HPDE6-E6E7 (cell line): Measurements from ENCODE around the gene NOP16.
A peak's percentile ranks its signal among the peaks of the same experiment; 100 is the strongest.

Source experiments
- DNase-seq: peaks from one replicate; pipeline ENCODE4 v3.0.0; 2011; ENCODE audit warnings: missing footprints; ENCODE audit errors: extremely low spot score

The NOP16 gene

DNA sequence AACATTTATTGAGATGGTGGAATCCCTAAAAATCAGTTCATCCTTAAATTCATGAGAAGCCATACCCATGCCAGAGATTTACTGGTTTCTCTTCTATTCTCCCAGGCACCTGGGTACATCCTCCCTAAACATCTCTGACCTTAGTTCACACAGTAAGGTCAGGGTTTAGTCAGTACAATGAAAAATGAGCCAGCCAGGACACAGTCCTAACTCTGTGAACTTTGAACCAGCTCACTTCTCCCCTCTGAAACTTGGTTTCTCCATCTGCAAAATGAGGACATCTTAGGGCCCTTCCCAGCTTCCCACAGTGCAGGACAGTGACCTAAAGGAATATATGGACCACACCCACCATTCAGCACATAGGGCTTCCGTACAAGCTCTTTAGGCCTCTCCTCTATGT lies 1.9 kb downstream of the NOP16 start:
- no peak for DNase-seq

- DNase-seq, result no peak
These were observed 3.4 kb downstream of the NOP16 start for GRCh38 chr5:176384991-176385390.

DNA sequence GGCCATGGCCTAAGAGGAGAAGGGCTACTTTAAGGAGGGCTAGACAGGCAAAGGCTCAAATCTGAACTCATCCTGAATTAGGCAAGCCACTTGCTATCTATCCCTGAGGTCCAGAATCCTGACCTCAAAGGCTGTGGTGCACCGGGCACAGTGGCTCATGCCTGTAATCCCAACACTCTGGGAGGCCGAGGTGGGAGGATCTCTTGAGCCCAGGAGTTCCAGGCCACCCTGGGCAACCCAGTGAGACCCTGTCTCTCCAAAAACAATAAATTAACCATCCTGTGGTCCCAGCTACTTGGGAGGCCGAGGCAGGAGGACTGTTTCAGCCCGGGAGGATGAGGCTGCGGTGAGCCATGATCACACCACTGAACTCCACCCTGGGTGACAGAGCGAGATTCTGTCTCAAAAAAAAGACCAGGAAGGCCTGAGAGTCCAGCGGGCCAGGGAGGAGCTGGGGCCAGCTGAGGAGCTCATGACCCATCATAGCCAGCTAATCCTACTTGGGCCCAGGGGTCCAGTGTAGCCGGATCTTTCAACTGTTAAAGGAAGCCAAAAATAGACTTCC lies 4.0 kb downstream of the NOP16 start:
- no peak for DNase-seq

GRCh38 chr5:176383961-176384360 lies 4.4 kb downstream of the NOP16 start:
- DNase-seq, result no peak

DNA sequence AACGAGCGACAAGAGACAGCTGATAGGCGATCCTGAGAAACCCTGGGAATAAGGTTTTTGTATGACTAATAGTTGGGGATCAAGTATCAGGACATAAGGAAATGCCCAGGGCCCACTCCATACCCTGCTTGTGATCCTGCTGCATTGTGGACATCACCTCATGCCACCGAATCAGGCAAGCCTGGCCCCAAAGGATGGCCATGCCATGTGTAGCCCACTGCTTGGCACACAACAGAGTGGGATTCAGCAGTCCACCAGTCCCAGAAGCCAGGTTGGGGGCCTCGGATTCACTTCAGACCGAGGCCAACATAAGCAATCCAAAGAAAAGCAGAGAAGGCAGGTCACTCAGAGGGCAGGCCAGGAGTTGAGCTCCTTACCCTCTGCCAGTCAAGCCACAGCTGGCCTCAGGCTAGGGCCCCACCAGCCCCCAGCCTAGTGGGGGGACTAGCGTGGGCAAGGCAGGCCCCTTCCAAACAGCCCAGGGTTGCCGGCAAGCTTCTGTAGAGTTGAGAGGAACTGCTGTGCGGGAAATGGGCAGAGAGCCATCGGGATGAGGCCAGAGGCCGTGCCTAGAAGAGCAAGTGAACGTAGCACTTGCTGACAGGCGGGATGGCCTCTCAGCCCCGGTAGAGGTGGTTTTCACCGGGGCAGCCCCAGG lies 5.0 kb downstream of the NOP16 start:
- no peak for DNase-seq

DNA sequence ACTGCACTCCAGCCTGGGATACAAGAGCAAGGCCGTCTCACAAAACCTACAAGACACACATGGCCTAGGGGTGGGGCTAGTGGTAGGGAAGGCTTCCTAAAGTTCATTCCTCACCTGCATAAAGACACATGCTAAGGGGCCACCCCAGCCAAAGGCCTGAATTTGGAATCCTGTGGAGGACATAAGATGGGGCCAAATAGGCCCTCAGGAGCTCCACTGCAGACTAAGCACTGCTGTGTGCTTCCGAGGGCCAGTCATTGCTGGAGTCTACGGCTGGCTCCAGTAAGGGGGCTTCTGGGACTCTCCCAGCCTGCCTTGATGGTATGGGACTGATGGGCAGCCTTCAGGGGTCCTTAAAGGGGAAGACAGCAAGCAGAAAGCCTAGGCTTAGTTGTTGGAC lies 5.7 kb downstream of the NOP16 start:
- DNase-seq, result no peak

DNA sequence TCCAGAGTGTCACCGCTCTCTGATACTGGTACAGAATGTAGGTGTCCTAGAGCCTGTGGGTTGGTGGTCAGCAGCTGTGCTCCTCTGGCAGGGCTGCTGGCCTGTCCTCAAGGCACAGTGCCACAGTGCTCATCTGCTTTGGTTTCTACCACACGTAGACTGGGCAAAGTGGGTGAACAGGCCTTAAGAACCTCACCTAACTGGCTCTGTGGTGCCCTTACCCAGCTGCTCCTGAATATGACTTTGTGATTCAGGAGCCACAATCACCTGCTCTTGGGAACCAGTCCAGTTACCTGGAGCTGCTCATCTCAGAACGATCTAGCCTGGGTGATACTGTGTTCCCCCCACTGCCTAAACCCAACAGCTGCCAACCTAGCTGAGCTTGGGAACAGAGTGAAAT lies 6.4 kb downstream of the NOP16 start:
- no peak for DNase-seq

GRCh38 chr5:176381423-176381822 lies 7.0 kb downstream of the NOP16 start:
- no peak for DNase-seq

GRCh38 chr5:176379881-176380280 lies 8.5 kb downstream of the NOP16 start:
- no peak for DNase-seq

GRCh38 chr5:176373100-176373818 lies 15.1 kb downstream of the NOP16 start:
- no peak for DNase-seq

- DNase-seq, result no peak
These were observed 16.5 kb downstream of the NOP16 start for GRCh38 chr5:176371621-176372539.

GRCh38 chr5:176369934-176370711 lies 18.3 kb downstream of the NOP16 start:
- DNase-seq, result no peak

DNA sequence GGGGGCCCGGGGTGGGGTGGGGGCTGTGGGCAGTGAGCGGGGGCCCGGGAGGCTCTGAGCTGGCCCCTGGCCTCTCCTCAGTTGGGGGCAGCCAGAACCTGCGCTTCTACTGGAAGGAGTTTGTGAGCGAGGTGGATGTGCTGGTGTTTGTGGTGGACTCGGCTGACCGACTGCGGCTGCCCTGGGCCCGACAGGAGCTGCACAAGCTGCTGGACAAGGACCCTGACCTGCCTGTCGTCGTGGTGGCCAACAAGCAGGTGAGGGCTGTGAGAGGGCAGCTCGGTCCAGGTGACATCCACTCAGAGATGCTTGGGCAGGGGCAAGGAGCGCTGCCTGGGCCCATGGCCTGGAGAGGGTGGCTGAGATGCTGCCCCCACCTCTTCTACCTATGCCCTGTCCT lies 19.7 kb downstream of the NOP16 start:
- DNase-seq, result no peak

GRCh38 chr5:176366232-176366894 lies 22.0 kb downstream of the NOP16 start:
- DNase-seq, result no peak

DNA sequence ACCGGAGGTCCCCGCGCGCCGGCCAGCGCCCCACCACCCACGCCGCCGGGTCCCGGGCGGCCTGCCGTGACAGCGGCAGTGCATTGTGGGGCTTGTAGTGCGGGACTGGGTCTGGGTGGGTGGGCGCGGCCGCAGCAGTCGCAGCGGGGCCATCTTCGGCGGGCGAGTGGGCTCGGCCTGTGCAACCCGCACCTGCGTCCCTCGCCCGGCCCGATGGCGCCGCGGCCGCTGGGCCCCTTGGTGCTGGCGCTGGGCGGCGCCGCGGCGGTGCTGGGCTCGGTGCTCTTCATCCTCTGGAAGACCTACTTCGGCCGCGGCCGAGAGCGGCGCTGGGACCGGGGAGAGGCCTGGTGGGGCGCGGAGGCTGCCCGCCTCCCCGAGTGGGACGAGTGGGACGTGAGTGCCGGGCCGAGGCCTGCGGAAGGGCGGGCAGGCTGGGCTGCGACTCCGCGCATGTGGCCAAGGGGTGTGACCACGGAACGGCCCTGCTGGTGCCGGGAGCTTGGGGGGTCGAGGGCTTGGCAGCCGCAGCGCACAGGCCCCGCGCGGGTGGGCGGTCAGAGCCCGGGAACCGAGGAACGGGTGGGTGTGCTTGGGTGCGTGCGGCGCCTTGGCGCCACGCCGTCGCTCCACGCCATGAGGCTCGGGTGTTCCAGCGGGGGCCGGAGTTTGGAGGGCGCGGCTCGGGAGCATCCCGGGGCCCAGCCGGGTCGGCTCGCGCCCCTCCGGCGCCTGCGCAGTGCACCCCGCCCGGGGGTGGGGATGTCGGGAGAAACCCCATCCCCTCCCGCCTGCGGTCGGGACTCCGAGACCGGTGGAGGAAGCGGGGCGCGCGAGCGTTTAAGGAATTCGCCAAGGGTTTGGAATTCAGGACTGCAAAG lies 22.8 kb downstream of the NOP16 start, which contains the start of gene ARL10:
Gene ARL10 (plus strand): TSS at position 137 of the 881 bp plus-strand sequence. CDS start 77 bp downstream, at position 214.
- DNase-seq, result peak; percentile 12

- peak; percentile 13 for DNase-seq
These were observed 23.5 kb downstream of the NOP16 start for GRCh38 chr5:176364765-176365350.

GRCh38 chr5:176362233-176362490 lies 26.2 kb downstream of the NOP16 start:
- DNase-seq, result no peak

DNA sequence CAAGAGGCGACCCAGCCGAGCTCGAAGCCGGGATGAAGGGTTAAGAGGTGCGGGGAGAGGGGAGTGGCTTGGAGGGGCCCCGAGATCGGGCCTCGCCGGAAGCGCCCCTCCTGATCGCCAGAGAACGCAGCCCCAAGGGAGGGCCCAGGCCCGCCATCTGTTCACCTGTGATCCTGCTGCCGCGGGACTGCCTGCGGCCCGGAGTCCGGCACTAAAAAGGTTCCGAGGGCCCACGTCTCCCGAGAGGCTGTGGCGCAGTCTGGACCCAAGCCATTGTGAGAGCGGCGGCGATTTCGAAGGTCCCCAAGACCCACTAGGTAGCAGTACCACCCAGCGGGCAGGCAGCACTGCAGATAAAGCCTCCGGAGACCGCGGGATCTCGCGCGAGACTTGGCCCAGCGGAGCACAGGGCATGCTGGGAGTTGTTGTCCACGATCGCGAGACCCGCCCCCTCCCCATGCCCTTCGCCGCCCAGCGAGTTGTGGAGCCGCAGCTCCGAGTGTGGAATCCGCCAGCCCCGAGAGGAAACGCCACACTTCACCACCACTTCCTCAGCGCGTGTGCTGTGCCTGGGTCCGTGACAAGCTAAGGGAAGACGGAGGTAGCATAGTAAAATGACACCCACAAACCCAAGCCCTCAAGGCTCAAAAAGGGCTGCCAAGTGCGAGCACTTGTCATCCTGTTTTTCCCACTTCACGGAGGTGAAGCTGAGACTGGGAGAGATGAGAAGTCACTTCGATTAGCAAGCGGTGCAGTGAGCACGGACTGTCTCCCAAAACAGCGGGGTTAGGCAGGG lies 26.8 kb downstream of the NOP16 start, which contains the start of gene KIAA1191:
Gene KIAA1191 (minus strand): TSS at position 328 of the 796 bp plus-strand sequence. CDS start 2,256 bp downstream, outside the sequence.
- peak; percentile 88 for DNase-seq
